ENCODE measurements around the gene AKR1C1. TPM values are rescaled to one million over a fixed set of nuclear protein-coding genes. Genes with fewer than 3 reads are reported as not detected.
"Not testable (repeated sequence)": the region's sequence is repeated elsewhere in the genome, so short reads cannot be mapped to it uniquely, and the experiment has no call there.

The AKR1C1 gene
- total RNA-seq, 2 experiments from 2014 or later = not detected

DNA sequence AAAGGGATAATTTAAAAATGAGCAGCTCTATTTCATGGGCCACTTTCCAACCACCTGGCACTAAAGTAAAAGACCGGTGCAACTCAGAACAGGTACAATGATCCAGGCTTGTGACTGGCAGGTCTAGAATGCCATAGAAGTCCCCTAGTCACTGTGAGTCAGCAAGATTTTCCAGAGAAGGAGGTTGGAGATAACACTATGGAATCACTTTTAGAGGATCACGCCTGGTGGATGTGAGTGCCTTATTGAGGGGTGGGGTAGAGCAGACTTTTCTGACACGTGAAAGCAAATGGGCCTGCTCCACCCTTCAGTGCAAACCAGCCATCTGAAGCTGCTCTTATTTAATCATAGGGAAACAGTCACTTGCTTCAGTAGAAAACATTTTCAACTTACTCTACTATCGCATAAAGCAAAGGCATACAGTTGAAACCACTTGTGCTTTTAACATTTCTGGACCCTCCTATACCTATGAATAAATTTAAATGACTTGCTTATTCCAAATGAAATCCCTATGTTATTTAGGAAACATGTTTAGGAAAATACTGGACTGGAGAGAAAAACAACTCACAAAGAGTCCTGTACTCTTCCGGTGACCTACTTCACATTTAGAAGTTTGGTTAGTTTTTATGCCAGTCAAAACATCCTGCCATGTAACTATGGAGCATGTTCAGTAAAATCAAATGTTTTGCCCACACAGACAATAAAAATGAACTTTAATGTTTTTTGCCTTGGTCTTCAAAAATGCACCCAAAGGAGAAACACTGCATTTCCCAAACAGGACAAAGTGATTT is 21.5 kb upstream of the AKR1C1 start:
- intact Hi-C loops (cut with micrococcal nuclease; ENCODE audit: unreplicated experiment) = no loop called here
- no peaks in the 10 kb centered on the region for H4K20me1 ChIP-seq (ENCODE audit: insufficient read depth, low read length)
- no peaks in the 10 kb centered on the region for H3K9me3 ChIP-seq (ENCODE audit: low read length)
- H3K79me2 ChIP-seq (ENCODE audit: insufficient read depth, low read depth, low read length) = no peaks in the 10 kb centered on the region
- POLR2A ChIA-PET = no interaction called here
- no peak overlapping the region for H3K4me3 ChIP-seq (ENCODE audit: low read depth, low read length, poor library complexity, severe bottlenecking)
- H3K27ac ChIP-seq (ENCODE audit: low read depth, low read length, poor library complexity, severe bottlenecking) = no peak overlapping the region
- H3K4me2 ChIP-seq (ENCODE audit: low read length) = no peak overlapping the region
- CTCF ChIA-PET (ENCODE audit: unreplicated experiment) = no interaction called here
- H2AFZ ChIP-seq (ENCODE audit: low read length) = no peak overlapping the region
- H3K4me1 ChIP-seq (ENCODE audit: insufficient read depth, low read length, poor library complexity, severe bottlenecking) = no peaks in the 10 kb centered on the region
- no peaks in the 10 kb centered on the region for H3K9me2 ChIP-seq (ENCODE audit: insufficient read depth, low read length)
- no peaks in the 10 kb centered on the region for H3K36me3 ChIP-seq (ENCODE audit: insufficient read depth, low read length)
- no peak for DNase-seq (ENCODE audit: low spot score)
- no peak for TF ChIP-seq EZH2phosphoT487 (IDR thresholded peaks at IDR 0.05; ENCODE audit: borderline replicate concordance, low read depth, low read length)
- no peak for TF ChIP-seq CTCF (conservative IDR thresholded peaks at IDR 0.05; ENCODE audit: low read length)
- no TSS peak for BruUV-seq (replicated peaks)

DNA sequence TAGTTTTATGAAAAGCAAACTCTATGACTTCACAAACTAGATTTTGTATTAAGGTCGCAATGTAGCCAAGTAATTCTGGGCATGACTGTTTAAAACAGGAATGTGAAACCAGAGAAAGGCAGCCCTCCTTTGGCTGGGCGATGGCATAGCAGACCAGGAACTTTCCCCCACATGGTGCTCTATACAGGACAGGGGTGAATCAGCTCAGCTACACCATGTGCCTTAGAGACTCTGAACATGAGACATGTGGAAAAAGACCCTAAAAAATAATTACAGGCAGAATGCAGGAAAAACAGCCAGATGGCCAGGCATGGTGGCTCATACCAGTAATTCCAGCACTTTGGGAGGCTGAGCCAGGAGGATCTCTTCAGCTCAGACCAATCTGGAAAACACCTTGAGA is 20.3 kb upstream of the AKR1C1 start:
- CTCF ChIA-PET (ENCODE audit: unreplicated experiment); H3K4me1 ChIP-seq (ENCODE audit: insufficient read depth, low read length, poor library complexity, severe bottlenecking); H3K36me3 ChIP-seq (ENCODE audit: insufficient read depth, low read length); BruUV-seq (replicated peaks); H4K20me1 ChIP-seq (ENCODE audit: insufficient read depth, low read length); POLR2A ChIA-PET; H3K79me2 ChIP-seq (ENCODE audit: insufficient read depth, low read depth, low read length); H3K4me3 ChIP-seq (ENCODE audit: low read depth, low read length, poor library complexity, severe bottlenecking); H3K9me2 ChIP-seq (ENCODE audit: insufficient read depth, low read length); H3K4me2 ChIP-seq (ENCODE audit: low read length); H3K27ac ChIP-seq (ENCODE audit: low read depth, low read length, poor library complexity, severe bottlenecking); intact Hi-C loops (cut with micrococcal nuclease; ENCODE audit: unreplicated experiment); H2AFZ ChIP-seq (ENCODE audit: low read length); H3K9me3 ChIP-seq (ENCODE audit: low read length); DNase-seq (ENCODE audit: low spot score): not testable (repeated sequence)

DNA sequence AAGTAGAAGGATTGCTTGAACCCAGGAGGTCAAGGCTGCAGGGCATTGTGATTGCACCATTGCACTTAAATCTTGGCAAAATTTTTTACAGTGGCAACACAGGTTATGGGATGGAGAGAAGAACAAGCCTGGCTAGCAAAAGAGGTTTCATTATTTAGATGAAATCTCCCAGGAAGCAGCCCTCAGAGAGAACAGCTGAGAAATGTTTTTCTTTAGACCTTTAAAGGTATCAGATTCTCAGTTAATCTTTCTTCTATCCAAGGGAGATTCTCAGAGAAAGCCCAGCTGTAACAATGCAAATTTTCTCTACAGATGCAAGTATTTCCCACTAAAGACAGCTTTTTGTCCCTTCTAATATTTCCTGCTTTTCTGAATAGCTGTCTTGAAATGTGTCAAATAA is 19.8 kb upstream of the AKR1C1 start:
- H4K20me1 ChIP-seq (ENCODE audit: insufficient read depth, low read length); CTCF ChIA-PET (ENCODE audit: unreplicated experiment); BruUV-seq (replicated peaks); H3K9me3 ChIP-seq (ENCODE audit: low read length); H3K36me3 ChIP-seq (ENCODE audit: insufficient read depth, low read length); H3K4me3 ChIP-seq (ENCODE audit: low read depth, low read length, poor library complexity, severe bottlenecking); DNase-seq (ENCODE audit: low spot score); H2AFZ ChIP-seq (ENCODE audit: low read length); intact Hi-C loops (cut with micrococcal nuclease; ENCODE audit: unreplicated experiment); H3K27ac ChIP-seq (ENCODE audit: low read depth, low read length, poor library complexity, severe bottlenecking); H3K4me1 ChIP-seq (ENCODE audit: insufficient read depth, low read length, poor library complexity, severe bottlenecking); H3K9me2 ChIP-seq (ENCODE audit: insufficient read depth, low read length); POLR2A ChIA-PET; H3K79me2 ChIP-seq (ENCODE audit: insufficient read depth, low read depth, low read length); H3K4me2 ChIP-seq (ENCODE audit: low read length): not testable (repeated sequence)

GRCh38 chr10:4943821-4944220 is 19.4 kb upstream of the AKR1C1 start:
- no TSS peak for BruUV-seq (replicated peaks)
- Histone ChIP-seq H3K4me1 (ENCODE audit: insufficient read depth, low read length, poor library complexity, severe bottlenecking) (no peaks in the 10 kb centered on the region), H3K36me3 (ENCODE audit: insufficient read depth, low read length) (no peaks in the 10 kb centered on the region), H2AFZ (ENCODE audit: low read length) (no peak overlapping the region), H3K27ac (ENCODE audit: low read depth, low read length, poor library complexity, severe bottlenecking) (no peak overlapping the region), H3K4me2 (ENCODE audit: low read length) (no peak overlapping the region), H3K4me3 (ENCODE audit: low read depth, low read length, poor library complexity, severe bottlenecking) (no peak overlapping the region), H3K9me3 (ENCODE audit: low read length) (no peaks in the 10 kb centered on the region), H3K79me2 (ENCODE audit: insufficient read depth, low read depth, low read length) (no peaks in the 10 kb centered on the region), H3K9me2 (ENCODE audit: insufficient read depth, low read length) (no peaks in the 10 kb centered on the region), H4K20me1 (ENCODE audit: insufficient read depth, low read length) (no peaks in the 10 kb centered on the region)
- CTCF ChIA-PET (ENCODE audit: unreplicated experiment) = no interaction called here
- POLR2A ChIA-PET = no interaction called here
- TF ChIP-seq EZH2phosphoT487 (IDR thresholded peaks at IDR 0.05; ENCODE audit: borderline replicate concordance, low read depth, low read length) = no peak
- no peak for TF ChIP-seq CTCF (conservative IDR thresholded peaks at IDR 0.05; ENCODE audit: low read length)
- DNase-seq (ENCODE audit: low spot score) = no peak
- intact Hi-C loops (cut with micrococcal nuclease; ENCODE audit: unreplicated experiment) = no loop called here

All from OCI-LY7 (cell line).